HG03442 (cell line): ENCODE data around the gene MAD2L2.
A peak's percentile ranks its signal among the peaks of the same experiment; 100 is the strongest.
"Not testable (repeated sequence)": the region's sequence is repeated elsewhere in the genome, so short reads cannot be mapped to it uniquely, and the experiment has no call there.

Experiments
- ATAC-seq: cut with Tn5 transposase; IDR thresholded peaks from one replicate; pipeline ENCODE4 v1.9.1; 2021; ENCODE audit warnings: mild to moderate bottlenecking, moderate library complexity; ENCODE audit not compliant: unreplicated experiment

The MAD2L2 gene

DNA sequence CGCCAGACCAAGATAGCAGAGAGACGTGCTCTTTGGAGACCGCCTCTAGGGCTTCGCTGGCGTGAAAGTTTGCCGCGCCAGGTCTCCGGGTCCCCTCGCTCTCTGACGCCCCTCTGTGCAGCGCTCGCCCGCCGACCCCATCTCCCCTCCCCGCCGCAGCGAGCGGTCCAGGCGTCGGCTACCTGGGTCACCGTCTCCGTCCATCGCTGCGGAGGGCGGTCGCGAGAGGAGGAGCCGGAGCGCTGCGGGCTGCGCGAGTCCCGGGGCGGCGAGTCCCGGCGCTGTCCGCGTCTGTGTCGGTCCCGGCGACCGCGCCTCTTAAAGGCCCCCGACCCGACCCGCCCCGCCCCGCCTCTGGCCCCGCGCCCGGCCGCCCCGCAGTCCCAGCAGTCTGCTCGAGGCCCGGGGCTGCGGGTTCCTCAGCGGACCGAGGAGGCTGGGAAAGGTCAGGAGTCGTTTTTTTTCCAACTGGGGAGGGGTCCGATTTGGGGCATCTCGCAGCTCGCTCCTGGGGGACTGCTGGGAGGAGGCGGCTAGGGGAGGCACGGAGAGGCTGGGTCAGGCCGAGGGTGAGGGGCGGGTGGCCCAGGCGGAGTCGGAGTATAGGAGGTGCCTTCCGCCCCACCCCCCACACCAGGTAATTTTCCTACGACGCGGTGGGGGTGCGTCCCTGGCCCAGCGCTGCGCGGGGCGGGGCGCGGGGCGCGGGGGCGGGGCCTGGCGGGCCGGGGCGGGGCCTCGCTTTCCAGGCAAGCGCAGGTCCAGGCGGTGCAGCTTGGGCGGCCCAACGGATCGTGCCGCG is 26.6 kb downstream of the MAD2L2 start, which contains the start of the genes FBXO2 and FBXO44:
Gene FBXO2 (minus strand): TSS at position 293 of the 802 bp plus-strand sequence. CDS start 89 bp downstream, at position 204.
Gene FBXO44 (plus strand): TSS at position 741 of the 802 bp plus-strand sequence. CDS start 959 bp downstream, outside the sequence.
- peak; percentile 40 for ATAC-seq

DNA sequence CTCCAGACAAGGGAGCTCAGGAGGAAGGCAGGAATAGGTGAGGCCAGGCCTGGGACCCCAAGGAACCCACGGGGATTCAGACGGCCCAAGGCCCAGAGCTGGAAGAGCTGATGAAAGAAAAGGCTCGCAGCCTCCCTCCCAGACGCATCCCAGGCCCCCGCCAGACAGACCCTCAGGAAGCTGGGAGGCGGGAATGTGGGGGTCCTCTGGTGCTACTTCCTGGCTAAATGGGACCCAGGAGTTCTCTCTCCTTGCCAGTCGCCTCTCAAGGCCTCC is 27.1 kb downstream of the MAD2L2 start:
- no peak for ATAC-seq

DNA sequence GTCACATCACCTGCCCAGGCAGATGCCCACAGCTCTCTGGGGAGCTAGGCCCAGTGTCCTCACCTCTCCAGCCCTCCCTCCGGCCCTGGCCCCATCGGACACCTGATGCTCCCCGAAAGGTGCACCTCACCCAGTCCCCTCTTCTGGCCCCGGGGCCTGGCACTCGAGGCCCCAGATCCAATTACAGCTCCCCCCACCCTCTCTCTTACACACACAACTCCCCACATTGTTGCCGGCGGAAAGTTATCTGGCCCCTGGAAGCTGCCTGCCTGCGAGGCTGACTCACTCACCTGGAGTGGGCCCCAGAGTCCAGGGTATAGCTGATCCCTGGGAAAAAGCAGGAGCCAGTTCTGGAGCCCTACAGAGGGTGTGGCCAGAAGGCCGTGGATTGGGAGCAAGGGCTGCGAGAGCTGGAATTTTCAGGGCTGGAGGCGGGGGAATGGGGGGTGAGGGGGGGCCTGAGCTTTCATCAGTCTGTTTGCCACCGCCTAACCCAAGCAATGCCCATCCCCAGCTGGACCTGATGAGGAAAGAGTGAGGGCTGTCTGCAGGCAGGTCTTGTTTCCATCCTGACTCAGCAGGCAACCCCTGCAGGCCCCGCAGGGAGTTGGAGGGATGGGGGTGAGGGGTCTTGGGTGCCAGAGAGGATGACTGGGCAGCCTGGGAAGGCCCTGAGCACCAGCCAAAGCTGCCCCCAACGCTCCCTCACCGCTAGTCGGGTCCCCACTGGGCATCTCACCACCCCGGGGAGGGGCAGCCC is 27.7 kb downstream of the MAD2L2 start:
- no peak for ATAC-seq

DNA sequence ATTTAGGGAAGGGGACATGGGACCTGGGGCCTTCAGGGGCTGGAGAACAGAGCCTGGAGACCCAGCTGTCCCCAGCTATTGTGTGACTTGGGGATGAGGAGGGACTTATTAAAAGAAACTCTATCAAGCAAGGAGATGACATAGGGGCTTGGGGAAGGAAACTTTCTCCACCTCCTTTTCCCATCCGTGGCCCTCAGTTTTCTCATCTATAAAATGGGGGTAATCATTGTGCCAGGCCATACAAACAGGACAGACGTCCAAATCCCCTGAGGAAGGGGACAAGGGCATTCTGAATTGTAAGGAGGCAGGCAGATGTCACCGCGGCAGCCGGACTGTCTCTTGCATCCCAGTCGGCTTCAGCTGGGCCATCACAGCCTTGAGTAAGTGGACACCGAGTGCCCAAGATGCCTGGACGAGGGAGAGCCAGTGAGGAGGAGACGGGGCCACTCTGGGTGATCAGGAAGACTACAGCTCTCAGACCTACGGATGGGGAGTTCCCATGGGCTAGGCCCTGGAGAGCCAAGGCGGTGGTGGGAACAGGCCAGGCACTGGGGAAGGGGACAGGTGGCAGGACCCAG is 28.7 kb downstream of the MAD2L2 start:
- no peak for ATAC-seq

DNA sequence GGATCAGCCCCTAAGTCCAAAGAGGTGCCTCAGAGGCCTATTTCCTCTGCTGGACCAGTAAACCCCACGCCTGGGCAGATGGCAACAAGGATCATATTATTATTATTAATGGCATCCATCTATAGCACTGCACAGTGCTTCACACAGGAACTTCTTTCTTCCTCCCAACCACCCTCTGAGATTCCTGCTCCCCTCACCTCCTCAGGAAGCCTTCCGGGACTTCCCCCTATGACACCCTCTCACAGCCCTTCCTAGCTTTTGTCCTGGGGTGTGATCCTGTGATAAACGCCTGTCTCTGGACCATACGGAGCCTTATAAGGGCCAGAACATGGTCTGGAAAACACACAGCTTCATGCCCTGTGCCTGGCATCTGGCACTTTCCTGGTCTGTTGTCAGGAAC is 29.9 kb downstream of the MAD2L2 start:
- ATAC-seq, result no peak

DNA sequence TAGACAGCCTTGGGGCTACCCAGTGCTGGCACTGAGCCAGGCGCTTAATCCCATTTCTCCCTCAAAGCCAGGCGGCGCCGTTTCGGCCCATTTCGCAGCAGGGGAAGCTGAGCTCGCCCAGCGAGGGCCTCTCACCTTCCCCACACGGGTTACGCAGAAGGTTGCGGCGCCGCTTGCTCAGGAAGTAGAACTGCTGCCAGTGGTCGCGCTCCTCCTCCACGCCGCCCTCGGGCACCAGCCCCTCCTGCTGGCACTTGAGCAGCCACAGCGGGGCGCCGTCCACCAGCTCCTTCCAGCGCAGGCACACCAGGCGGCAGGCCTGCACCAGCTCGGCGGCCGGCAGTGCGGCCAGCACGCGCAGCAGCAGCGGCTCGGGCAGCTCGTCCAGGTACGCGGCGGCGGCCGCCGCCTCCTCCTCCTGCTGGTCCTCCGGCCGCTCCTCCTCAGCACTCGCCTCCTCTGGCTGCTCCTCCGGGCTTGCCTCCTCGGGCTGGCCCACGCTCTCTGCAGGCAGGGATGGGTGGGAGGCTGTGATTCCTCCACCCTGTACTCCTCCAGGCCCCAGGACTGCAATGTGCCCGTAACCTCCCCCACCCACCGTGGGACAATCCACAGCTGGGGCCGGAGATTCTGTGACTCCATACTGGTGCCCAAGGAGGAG is 30.5 kb downstream of the MAD2L2 start:
- ATAC-seq, result no peak

DNA sequence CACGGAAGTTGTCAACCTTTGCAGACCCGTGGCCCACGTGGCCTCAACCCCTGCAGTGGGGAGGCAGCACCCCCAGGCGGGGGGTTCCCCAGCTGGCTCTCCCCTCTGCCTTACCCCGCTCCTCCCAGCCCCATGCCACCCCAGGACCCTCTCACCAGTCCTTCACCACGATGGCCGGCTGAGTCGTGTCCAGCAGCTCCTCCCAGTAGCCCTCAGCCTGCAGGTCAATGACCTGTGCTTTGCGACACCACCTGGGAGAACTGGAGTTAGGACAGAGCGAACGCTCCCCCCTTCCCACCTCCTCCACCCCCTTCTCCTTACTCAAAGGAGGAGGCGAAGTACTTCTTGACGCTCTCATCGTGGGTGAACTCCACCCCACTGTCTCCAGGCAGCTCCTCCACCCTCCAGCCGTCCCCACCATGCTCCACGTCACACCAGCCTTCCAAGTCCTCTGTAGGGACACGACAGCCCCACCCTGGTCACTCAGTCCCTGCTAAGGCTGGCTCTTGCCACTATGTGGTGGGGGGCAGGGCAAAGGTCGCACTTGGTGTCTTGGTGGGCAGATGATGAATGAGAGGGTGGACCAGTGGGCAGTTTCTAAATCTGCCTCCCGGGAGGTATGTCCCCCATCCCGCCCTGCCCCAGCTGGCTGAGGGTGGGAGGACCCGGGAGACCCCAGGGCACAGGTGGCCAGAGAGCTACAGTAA is 31.2 kb downstream of the MAD2L2 start:
- no peak for ATAC-seq

DNA sequence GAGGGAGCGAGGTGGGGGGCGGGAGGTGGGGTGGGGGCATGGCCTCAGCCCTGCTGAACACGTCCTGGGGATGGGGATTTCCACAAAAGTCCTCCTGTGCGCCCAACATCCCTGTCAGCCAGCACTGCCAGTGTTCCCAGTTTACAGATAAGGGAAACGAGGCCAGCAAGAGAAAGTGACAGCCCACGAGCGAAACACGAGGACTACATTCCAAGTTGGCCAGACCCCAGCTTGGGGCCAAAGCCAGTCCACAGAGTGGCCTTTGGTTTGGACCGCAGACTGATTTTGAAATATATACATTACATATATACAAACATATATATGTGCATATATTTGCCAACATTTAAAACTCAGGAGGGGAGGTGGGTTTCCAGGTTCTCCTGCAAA is 31.7 kb downstream of the MAD2L2 start:
- no peak for ATAC-seq

DNA sequence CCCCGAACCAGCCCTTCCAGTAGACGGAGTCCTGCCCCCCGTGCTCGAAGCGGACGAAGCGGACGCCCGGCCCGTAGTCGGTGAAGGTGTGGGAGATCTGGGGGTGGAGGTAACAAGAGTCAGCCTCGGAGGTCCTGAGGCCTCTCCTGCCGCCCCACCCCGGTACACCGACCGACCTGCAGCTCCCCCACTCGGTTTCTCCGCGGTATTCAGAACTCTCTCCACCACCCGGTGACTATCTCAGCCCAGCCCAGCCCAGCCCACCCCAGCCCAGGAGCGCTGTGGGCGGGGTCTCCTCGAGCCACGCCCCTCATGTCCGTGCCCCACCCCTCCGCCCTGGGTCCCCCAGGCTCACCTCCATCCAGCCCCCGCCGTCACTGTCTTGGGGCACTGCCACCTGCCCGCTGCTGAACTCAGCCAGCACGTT is 32.2 kb downstream of the MAD2L2 start:
- ATAC-seq, result no peak

DNA sequence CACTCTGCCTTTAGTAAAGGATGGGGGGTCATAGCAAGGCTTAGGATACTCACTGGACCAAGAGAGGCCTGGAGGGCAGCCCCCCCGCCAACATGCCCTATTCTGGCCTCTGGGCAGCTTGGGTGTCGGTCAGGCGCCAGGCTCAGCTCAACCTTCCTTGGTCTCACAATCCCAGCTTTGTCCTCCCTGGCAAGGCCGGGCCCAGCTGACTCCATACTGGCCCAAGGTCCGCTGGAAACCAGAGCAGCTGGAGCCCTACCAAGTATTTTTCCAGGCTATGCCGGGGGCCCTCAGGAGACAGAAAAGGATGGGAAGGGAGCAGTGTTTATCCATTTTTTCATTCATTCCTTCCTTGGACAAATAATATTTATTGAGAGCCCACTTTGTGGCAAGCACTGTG is 32.9 kb downstream of the MAD2L2 start:
- ATAC-seq, result no peak

DNA sequence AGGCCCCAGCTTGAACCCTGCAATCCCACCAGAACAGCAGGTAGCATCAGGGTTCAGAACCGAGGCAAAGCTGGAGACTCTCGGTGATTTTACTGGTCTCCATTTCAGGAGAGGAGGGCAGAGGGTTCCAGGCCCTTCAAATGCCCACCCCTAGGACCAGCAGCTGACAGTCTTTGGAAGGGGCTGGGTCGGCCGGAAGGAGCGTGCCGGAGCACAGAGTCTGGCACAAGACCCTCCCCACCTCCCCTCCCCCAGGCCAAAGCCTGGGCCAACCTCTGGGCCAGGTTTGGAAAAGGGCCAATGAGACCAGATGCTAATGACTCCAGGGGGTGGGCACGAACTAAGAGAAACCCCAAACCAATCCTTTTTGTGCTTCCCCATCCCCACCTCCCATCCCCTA is 33.6 kb downstream of the MAD2L2 start:
- ATAC-seq, result no peak

DNA sequence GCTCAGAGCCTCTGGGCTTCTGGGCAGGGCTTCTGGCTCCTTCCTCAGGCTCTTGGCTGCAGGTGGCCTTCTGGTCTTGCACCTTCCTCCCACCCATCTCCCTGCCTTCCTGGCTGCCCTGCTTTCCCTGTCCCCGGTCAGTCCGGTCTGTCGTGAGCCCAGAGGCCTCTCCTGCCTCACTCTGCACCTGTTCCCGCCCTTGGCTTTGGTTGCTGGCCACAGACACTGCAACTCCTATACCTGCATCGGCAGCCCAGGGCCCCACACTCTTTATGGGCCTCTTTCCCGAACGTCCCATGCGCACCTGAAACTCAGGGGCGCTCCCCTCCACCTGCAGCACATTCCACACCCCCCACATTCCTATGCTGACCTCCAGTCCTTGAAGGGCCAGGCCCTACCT is 34.6 kb downstream of the MAD2L2 start:
- ATAC-seq, result no peak

DNA sequence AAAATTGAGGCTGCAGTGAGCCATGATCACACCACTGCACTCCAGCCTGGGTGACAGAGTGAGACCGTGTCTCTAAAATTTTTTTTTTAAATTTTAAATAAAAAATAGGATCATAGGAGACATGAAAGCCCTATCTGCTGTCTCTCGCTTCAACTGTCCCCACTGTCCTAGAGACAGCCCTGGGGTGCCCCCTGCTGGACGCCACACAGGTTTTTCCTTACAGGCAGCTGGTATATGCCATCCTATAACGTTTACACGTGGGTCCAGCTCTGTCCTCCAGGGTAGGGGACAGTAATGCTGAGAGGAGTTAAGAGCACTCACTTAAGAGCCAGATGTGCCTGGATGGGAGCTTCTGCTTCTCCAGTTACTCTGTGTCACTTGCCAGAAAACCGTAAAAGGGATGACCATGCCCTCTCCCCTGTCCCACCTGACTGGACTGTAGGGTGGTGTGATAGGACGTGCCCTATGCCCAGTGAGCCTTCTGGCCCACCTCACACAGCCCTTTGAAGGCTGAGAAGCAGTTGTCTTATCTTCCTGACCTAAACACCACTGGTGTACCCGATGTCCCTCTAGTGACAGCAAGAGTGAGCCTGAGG is 35.2 kb downstream of the MAD2L2 start:
- no peak for ATAC-seq

DNA sequence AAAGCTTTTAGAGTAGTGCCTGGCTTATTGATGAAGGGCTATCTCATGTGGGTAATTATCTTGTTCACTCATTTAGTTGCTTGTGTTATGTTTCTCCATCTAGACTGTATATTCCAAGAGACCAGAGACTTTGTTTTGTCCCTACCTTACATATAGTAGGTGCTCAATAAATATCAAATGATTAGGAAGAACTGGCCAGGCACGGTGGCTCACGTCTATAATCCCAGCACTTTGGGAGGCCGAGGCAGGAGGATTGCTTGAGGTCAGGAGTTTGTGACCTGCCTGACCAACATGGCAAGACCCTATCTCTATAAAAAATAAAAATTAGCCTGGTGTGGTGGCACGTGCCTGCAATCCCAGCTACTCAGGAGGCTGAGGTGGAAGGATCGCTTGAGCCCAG is 35.7 kb downstream of the MAD2L2 start:
- ATAC-seq, result no peak

DNA sequence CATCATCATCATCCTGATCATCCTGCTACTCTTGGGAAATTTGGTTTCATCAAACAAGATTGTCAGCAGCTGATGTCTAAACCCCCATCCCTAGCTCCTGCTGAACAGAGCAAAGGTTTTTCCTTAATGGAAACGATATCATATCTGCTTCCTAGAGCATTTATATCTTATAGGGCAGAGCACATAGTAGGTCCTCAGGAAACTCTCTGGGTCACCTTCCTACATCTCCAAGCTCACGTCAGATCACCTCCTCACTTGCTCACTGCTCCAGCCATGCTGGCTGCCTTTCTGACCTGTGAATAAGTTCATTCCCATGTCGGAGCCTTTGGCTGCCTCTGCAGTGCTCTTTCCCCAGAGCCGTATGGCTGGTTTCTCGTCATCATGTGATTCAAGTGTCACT is 37.2 kb downstream of the MAD2L2 start:
- ATAC-seq, result no peak

DNA sequence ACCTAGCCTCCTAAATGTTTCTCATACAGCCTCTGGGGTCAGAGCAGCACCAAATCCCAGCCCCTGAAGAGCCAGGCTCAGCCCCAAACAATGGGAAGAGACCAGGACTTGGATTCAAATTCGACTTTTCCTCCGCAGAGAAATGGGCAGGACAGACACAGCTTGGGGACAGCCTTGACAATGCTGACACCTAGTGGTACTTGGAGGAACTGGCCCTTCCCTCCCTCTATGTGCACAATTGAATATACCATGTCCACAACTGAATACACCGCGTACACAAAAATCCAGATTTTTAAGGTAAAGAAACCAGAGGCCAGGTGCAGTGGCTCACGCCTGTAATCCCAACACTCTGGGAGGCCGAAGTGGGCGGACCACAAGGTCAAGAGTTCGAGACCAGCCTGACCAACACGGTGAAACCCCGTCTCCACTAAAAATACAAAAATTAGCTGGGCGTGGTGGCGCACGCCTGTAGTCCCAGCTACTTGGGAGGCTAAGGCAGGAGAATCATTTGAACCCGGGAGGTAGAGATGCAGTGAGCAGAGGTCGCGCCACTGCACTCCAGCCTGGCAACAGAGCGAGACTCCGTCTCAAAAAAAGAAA is 38.4 kb downstream of the MAD2L2 start:
- not testable (repeated sequence) for ATAC-seq

DNA sequence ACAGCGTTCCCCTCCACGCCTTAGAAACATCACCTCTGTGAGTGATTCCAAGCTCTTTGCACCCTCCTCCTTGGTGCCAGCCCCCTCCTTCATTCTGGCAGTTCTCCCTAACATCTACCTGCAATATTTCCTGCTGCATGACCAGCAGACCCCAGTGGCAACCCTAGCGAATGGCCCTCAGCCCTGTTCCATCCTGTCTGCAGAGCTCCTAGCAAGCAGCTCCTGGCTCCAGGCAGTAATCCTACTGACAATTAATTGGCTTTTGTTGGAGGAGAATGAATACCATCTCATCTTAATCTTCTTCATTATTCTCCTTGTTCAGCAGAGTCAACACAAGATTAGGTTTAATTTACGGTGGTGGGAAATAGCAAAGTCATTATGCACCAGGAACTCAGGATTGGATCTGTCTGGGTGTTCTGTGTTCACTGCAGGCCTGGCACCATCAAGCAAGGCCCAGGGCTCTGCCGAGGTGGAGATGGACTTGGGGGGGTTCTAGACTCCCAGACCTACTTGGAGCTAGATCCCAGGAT is 39.1 kb downstream of the MAD2L2 start:
- no peak for ATAC-seq

DNA sequence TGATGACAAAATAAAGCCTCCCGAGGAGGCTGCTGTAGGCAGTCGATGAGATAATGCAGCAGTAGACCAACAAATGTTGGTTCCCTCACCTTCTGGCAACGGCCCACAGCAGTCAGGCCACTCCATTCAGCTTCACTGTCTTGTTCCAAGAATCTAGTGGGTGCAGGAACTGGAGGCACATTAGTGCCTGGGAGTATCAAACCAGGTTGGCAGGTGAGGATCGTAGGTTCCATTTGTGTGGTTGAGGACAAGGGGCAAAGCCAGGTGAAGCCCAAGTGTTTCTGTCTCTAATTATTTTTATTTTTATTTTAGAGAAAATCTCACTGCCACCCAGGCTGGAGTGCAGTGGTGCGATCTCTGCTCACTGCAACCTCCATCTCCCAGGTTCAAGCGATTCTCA is 40.0 kb downstream of the MAD2L2 start:
- ATAC-seq, result no peak

DNA sequence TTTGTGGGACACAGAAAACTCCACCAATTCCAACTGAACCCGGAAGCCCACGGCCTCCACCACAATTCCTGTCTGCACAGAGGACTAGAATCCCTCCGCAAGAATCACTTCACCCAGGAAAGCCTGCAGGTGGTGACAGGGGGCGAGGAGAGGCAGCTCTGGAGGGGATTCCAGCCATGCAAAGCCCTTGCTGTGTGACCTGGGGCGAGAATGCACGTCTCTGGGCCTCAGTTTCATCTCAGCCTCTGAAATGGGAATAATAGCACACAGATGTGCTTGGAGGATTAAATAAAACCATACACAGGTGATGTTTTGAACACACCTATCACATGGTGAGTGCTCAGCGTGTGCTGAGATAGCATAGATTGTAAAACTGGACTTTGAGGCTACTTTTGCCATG is 40.8 kb downstream of the MAD2L2 start:
- no peak for ATAC-seq

DNA sequence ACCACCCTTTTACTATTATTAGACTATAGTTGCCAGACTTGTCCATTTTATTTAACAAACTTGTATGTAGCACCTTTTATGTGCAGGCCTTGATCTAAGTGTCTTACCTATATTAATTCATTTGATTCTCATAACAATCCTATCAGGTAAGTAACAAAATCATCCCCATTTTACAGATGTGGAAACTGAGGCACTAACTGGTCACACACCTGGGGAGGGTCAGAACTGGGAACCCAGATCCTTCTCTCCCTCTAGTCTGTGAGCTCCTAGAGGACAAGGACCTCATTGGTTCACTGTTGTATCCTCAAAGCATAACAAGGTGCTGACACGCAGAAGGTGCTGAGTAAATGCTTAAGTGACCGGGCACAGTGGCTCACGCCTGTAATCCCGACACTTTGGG is 41.6 kb downstream of the MAD2L2 start:
- ATAC-seq, result no peak
